Measurements from ENCODE around the gene CASP8AP2.

GRCh38 chr6:89830170-89830809 lies 610 bp downstream of the CASP8AP2 start:
- TF ChIP-seq CTCF (IDR thresholded peaks at IDR 0.05) = no peak
- no peak for TF ChIP-seq POLR2A (IDR thresholded peaks at IDR 0.05)

All from lower leg skin (tissue), 3 donors.